OCI-LY3 (cell line): ENCODE data around the gene TTC7B.

Experiments
- H2AFZ ChIP-seq: fragments of 200-600, 300-600 bp; shearing (Covaris generic); 2 replicates; pipeline ENCODE4 v1.6.0; 2014; ENCODE audit warnings: antibody characterized with exemption, low read depth, low read length
- H3K27ac ChIP-seq: fragments of 200-600, 300-600 bp; sonication (generic); 2 replicates; pipeline ENCODE4 v1.5.1; 2014; ENCODE audit warnings: mild to moderate bottlenecking, low read length, moderate library complexity, mixed read lengths
- H3K27me3 ChIP-seq: fragments of 200-600, 300-600 bp; sonication (generic); 2 replicates; pipeline ENCODE4 v1.6.1; 2014; ENCODE audit warnings: low read depth, low read length, mixed read lengths
- H3K36me3 ChIP-seq: fragments of 200-600, 300-600 bp; sonication (generic); replicated peaks from 2 replicates; pipeline ENCODE3; 2014; ENCODE audit warnings: low read depth, low read length, mixed read lengths
- H3K4me1 ChIP-seq: fragments of 300-600, 200-600 bp; sonication (generic); 2 replicates; pipeline ENCODE4 v1.6.1; 2014; ENCODE audit warnings: low read length, mixed read lengths
- H3K4me2 ChIP-seq: fragments of 200-600, 300-600 bp; sonication (generic); 2 replicates; pipeline ENCODE4 v1.6.1; 2014; ENCODE audit warnings: low read length, mixed read lengths
- H3K4me3 ChIP-seq: fragments of 300-600, 200-600 bp; sonication (generic); 2 replicates; pipeline ENCODE4 v1.5.1; 2014; ENCODE audit warnings: antibody characterized with exemption, mild to moderate bottlenecking, low read length, moderate library complexity
- H3K79me2 ChIP-seq: fragments of 300-600, 200-600 bp; shearing (Covaris generic); 2 replicates; pipeline ENCODE4 v1.6.1; 2014; ENCODE audit warnings: mild to moderate bottlenecking, low read length, mixed read lengths
- H3K9ac ChIP-seq: fragments of 300-600, 200-600 bp; shearing (Covaris generic); 2 replicates; pipeline ENCODE4 v1.6.0; 2014; ENCODE audit warnings: mild to moderate bottlenecking, low read length, moderate library complexity
- H3K9me3 ChIP-seq: fragments of 200-600, 300-600 bp; shearing (Covaris generic); 2 replicates; pipeline ENCODE4 v1.6.1; 2014; ENCODE audit warnings: low read length, mixed read lengths; ENCODE audit not compliant: insufficient read depth
- H4K20me1 ChIP-seq: fragments of 200-600, 300-600 bp; sonication (generic); 2 replicates; pipeline ENCODE4 v1.6.1; 2016; ENCODE audit warnings: low read length, mixed read lengths; ENCODE audit not compliant: insufficient read depth
- CTCF ChIP-seq: fragments of 200-600, 300-600 bp; sonication (generic); IDR thresholded peaks from 2 replicates; pipeline ENCODE4 v1.5.1; 2014; ENCODE audit warnings: antibody characterized with exemption, low read length, low read depth
- EZH2phosphoT487 ChIP-seq: fragments of 200-600 bp; shearing (Covaris generic); IDR thresholded peaks from 2 replicates; pipeline ENCODE4 v1.6.1; 2018; ENCODE audit warnings: antibody characterized with exemption, mixed run types, low read depth

TTC7B gene

GRCh38 chr14:90750701-90751100 is 65.5 kb downstream of the TTC7B start:
- Histone ChIP-seq H3K9me3 (peaks cover 15% of the 10 kb centered on the region), H3K27me3 (no peaks in the 10 kb centered on the region), H3K27ac (no peak overlapping the region), H3K9ac (no peak overlapping the region), H3K4me1 (no peaks in the 10 kb centered on the region), H4K20me1 (no peaks in the 10 kb centered on the region), H3K4me2 (no peak overlapping the region), H3K79me2 (no peaks in the 10 kb centered on the region), H2AFZ (no peak overlapping the region), H3K4me3 (no peak overlapping the region), H3K36me3 (no peaks in the 10 kb centered on the region)
- TF ChIP-seq CTCF, result no peak
- no peak for TF ChIP-seq EZH2phosphoT487

DNA sequence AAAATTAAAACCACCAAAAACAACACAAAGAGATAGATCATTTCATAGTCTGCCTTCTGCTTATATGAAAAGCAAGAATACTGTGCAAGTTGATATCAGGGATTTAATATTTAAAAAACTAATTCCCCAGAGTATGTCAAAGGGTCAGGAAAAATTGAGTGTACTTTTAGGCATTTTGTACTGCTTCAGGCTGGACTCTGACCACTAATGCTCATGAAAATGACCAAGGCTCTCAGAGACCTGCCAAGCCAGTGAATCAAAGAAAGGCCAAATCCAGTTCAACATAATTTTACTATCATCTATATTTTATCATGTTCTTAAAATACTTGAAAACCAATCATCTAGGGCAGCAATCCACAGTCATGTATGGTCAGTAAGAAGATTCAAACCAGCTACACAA is 66.0 kb downstream of the TTC7B start:
- no peak for TF ChIP-seq CTCF
- no peak for TF ChIP-seq EZH2phosphoT487

DNA sequence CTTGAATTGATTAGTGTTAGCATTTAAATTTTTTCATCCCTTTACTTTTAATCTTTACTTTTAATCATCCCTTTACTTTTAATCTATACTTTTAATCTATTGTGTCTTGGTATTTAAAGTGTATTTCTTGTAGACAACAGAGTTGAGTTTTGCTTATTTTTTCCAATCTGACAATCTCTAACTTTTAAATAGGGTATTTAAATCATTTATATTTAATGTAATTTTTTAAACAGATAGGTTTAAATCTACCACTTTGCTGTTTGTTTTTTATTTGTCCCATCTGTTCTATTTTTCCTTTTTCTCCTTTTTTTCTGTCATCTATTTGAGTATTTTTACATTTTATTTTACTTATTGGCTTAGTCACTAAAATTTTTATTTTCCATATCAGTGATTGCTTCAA is 68.3 kb downstream of the TTC7B start:
- H3K79me2 ChIP-seq, result no peaks in the 10 kb centered on the region
- H3K4me2 ChIP-seq, result no peak overlapping the region
- H3K4me1 ChIP-seq, result no peaks in the 10 kb centered on the region
- no peak overlapping the region for H3K9ac ChIP-seq
- TF ChIP-seq CTCF, result no peak
- H3K4me3 ChIP-seq, result no peak overlapping the region
- peaks cover 15% of the 10 kb centered on the region for H3K9me3 ChIP-seq
- no peaks in the 10 kb centered on the region for H4K20me1 ChIP-seq
- H3K27me3 ChIP-seq, result no peaks in the 10 kb centered on the region
- no peak overlapping the region for H3K27ac ChIP-seq
- H3K36me3 ChIP-seq, result no peaks in the 10 kb centered on the region
- H2AFZ ChIP-seq, result no peak overlapping the region

More for the DNA sequence above, 66.0 kb downstream of the TTC7B start:
- Histone ChIP-seq H2AFZ (no peak overlapping the region), H3K4me1 (no peaks in the 10 kb centered on the region), H3K9ac (no peak overlapping the region), H3K27me3 (no peaks in the 10 kb centered on the region), H3K27ac (no peak overlapping the region), H3K4me2 (no peak overlapping the region), H3K36me3 (no peaks in the 10 kb centered on the region), H3K79me2 (no peaks in the 10 kb centered on the region), H4K20me1 (no peaks in the 10 kb centered on the region), H3K9me3 (peaks cover 15% of the 10 kb centered on the region), H3K4me3 (no peak overlapping the region)

DNA sequence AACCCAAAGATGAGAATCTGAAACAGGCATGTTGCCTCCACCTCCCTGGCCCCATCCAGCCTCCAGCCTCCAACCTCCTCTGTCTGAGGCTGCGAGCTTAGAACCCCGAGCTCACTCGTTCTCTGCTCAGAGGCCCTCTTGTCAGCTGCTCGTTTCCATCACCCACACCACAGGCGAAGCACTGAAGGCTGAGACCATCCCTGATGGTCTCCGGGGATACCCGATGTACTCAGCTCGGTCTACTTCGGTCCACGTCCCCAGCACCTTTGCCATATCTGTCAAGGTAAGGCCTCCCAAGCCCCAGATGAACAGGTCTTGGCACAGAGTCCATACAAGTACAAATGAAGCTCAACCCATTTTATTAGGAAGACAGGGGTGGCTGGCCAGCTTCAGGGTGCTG is 72.4 kb downstream of the TTC7B start:
- TF ChIP-seq CTCF (no peak), EZH2phosphoT487 (no peak)
- Histone ChIP-seq H3K36me3 (no peaks in the 10 kb centered on the region), H4K20me1 (no peaks in the 10 kb centered on the region), H3K4me3 (no peak overlapping the region), H3K9ac (no peak overlapping the region), H3K79me2 (no peaks in the 10 kb centered on the region), H3K4me2 (no peak overlapping the region), H3K9me3 (peaks cover 7% of the 10 kb centered on the region; the same call in 1 of the 2 replicates), H3K4me1 (no peaks in the 10 kb centered on the region), H3K27me3 (no peaks in the 10 kb centered on the region), H3K27ac (no peak overlapping the region), H2AFZ (no peak overlapping the region)
